ENCODE results near the gene ADH5.
"Not testable (repeated sequence)": the region's sequence is repeated elsewhere in the genome, so short reads cannot be mapped to it uniquely, and the experiment has no call there.

Gene ADH5

GRCh38 chr4:99088481-99089365 lies at the start of gene ADH5:
TSS of gene ADH5 (minus strand) at chr4:99088788. CDS start at chr4:99088700, 88 bp downstream.
- peak; percentile 87 to 88 for DNase-seq (ENCODE audit: low read depth in 1 of 2, low spot score in 1 of 2)

GRCh38 chr4:99136329-99136728 lies 47.7 kb upstream of the ADH5 start:
- no peak for DNase-seq (ENCODE audit: low read depth in 1 of 2, low spot score in 1 of 2)

- DNase-seq (ENCODE audit: low read depth in 1 of 2, low spot score in 1 of 2): no peak
These were observed 47.1 kb upstream of the ADH5 start for GRCh38 chr4:99135541-99136162.

DNA sequence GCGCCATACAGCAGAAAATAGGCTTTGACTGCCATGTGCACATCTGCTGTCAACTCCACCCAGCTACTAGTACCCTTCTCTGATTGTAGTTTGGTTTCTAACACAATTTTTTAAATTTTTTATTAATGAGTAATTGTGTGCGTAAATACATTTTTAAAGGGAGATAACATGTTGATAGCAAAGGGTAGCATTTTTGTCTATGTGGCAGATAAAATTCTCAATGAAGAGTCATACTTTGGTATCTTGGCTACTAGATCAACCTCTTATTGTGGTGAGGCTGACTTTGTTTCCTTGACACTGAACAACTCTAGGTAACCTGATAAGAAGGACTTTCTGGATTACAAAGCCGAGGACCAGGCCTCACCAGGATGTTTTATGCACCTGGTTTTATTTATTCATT lies 46.0 kb upstream of the ADH5 start:
- no peak for DNase-seq (ENCODE audit: low read depth in 1 of 2, low spot score in 1 of 2)

- no peak for DNase-seq (ENCODE audit: low read depth in 1 of 2, low spot score in 1 of 2)
These were observed 42.8 kb upstream of the ADH5 start for GRCh38 chr4:99131378-99131777.

DNA sequence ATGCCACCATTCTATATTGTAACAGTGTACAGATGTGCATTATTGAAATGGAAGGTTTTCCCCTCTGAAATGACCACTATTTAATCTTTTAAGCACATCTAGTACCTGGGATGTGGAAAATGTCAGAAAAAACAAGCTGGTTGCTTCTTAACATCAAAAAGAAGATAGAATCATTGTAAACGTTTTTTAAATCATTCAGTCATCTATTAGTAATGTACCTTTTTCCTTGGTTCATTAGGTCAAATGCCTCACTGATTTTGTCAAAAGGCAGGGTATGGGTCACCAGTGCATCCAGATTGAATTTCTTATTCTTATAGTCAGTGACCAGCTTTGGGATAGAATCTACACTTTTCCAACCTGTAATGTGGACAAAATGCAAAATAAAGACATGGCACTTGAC lies 37.8 kb upstream of the ADH5 start:
- DNase-seq (ENCODE audit: low read depth in 1 of 2, low spot score in 1 of 2): no peak

GRCh38 chr4:99121008-99121407 lies 32.4 kb upstream of the ADH5 start:
- DNase-seq (ENCODE audit: low read depth in 1 of 2, low spot score in 1 of 2): no peak

- DNase-seq (ENCODE audit: low read depth in 1 of 2, low spot score in 1 of 2): no peak
These were observed 31.9 kb upstream of the ADH5 start for GRCh38 chr4:99120501-99120900.

GRCh38 chr4:99117876-99118693 lies 29.5 kb upstream of the ADH5 start:
- no peak for DNase-seq (ENCODE audit: low read depth in 1 of 2, low spot score in 1 of 2)

DNA sequence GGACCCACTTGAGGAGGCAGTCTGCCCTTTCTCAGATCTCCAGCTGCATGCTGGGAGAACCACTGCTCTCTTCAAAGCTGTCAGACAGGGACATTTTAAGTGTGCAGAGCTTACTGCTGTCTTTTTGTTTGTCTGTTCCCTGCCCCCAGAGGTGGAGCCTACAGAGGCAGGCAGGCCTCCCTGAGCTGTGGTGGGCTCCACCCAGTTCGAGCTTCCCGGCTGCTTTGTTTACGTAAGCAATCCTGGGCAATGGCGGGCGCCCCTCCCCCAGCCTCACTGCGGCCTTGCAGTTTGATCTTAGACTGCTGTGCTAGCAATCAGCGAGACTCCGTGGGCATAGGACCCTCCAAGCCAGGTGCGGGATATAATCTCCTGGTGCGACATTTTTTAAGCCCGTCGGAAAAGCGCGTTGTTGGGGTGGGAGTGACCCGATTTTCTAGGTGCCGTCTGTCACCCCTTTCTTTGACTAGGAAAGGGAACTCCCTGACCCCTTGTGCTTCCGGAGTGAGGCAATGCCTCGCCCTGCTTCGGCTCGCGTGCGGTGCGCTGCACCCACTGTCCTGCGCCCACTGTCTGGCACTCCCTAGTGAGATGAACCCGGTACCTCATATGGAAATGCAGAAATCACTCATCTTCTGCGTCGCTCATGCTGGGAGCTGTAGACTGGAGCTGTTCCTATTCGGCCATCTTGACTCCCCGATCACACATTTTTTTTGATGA lies 28.7 kb upstream of the ADH5 start:
- DNase-seq (ENCODE audit: low read depth in 1 of 2, low spot score in 1 of 2): not testable (repeated sequence)

GRCh38 chr4:99109286-99109685 lies 20.7 kb upstream of the ADH5 start:
- not testable (repeated sequence) for DNase-seq (ENCODE audit: low read depth in 1 of 2, low spot score in 1 of 2)

GRCh38 chr4:99104153-99104552 lies 15.6 kb upstream of the ADH5 start:
- no peak for DNase-seq (ENCODE audit: low read depth in 1 of 2, low spot score in 1 of 2)

DNA sequence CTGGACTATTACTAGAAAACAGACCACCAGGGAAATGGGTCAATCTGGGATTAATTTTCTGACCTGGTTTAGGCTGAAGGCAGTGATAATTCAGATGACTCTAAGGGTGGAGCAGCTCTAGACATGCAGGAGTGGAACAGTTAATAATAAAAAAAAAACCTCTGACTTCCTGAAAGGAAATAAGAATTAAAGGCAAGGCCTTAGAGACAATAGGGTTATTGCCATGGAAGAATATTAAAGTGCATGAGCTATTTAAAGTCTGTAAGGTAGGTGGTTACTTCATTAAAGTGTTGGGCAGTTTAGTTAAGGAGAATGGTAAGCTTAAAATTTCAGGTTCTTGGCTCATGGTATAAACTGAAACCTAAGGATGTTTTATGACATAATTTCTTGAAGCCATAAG lies 14.6 kb upstream of the ADH5 start:
- no peak for DNase-seq (ENCODE audit: low read depth in 1 of 2, low spot score in 1 of 2)

- no peak for DNase-seq (ENCODE audit: low read depth in 1 of 2, low spot score in 1 of 2)
These were observed 14.0 kb upstream of the ADH5 start for GRCh38 chr4:99102634-99103033.

- DNase-seq (ENCODE audit: low read depth in 1 of 2, low spot score in 1 of 2): no peak
These were observed 12.3 kb upstream of the ADH5 start for GRCh38 chr4:99100876-99101275.

GRCh38 chr4:99099814-99100213 lies 11.2 kb upstream of the ADH5 start:
- not testable (repeated sequence) for DNase-seq (ENCODE audit: low read depth in 1 of 2, low spot score in 1 of 2)

GRCh38 chr4:99099311-99099710 lies 10.7 kb upstream of the ADH5 start:
- no peak for DNase-seq (ENCODE audit: low read depth in 1 of 2, low spot score in 1 of 2)

- DNase-seq (ENCODE audit: low read depth in 1 of 2, low spot score in 1 of 2): not testable (repeated sequence)
These were observed 3.3 kb upstream of the ADH5 start for GRCh38 chr4:99091841-99092240.

GRCh38 chr4:99091216-99091575 lies 2.6 kb upstream of the ADH5 start:
- no peak for DNase-seq (ENCODE audit: low read depth in 1 of 2, low spot score in 1 of 2)

DNA sequence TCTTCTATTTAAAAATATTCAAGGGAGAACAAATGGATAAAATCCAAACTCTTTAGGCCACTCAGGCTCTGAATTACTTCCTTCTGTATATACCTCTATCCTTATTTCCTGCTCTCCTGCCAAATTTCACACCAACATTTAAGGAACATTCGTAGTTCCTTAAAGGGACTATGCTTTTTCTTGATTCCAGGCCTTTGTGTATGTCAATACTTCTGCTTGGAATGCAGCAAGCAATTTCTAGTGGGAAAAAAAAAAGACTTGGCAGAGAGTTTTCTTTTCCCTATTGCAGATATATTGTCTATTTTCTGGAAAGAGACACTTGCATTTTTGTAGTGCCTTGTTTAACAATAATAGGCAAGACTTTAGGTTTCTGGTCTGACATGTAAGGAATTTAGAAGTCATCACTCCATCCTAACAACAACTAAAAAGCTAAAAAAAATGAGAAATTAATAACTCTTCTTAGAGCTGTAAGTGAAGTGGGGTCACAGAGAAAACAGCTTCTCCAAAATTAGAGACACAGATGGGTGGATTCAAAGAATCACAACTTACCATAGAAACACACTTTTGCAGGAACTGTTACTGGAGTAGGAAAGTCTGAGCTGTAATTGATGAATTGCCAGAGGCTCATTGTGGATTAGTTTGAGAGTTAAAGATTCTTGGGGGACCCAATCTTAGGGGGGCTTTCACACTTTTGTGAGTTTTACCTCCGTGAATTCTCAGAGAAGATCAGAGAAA lies 2.1 kb upstream of the ADH5 start:
- no peak for DNase-seq (ENCODE audit: low read depth in 1 of 2, low spot score in 1 of 2)
